Heart left ventricle (tissue), 13 donors: ENCODE data around the gene FAM193B.

Source experiments
- CTCF ChIP-seq, 12 donors: fragments of 200-600 bp; sonication (generic) in 4 of 12; IDR thresholded peaks; one replicate each; pipeline versions ENCODE4 v1.5.0 to v1.8.0; 2018 to 2022; ENCODE audit warnings: antibody characterized with exemption in 12 of 12, mild to moderate bottlenecking in 5 of 12
- POLR2A ChIP-seq, 2 donors: fragments of 450-650 bp; IDR thresholded peaks; one replicate each; pipeline ENCODE4 v1.6.1; 2017; ENCODE audit warnings: antibody characterized with exemption in 2 of 2, mild to moderate bottlenecking in 2 of 2, moderate library complexity in 2 of 2
- donor health status: ischemic (EF 13 %, LVEDD 7.1; RV severe dilation, severe dysfunction).
- donor health status: DM: no; HTN: yes; CAD: no.
- donor health status: DM: no; HTN: no; CAD: no.
- donor health status: ischemic (EF 25% LVEDD 6.9; RV normal size, moderate dysfunction).
- donor health status: ischemic (EF 25% LVEDD 5.7; RV mildly dilated, moderate dysfunction).
- donor health status: ischemic (EF 35%, LVEDD 5.7; RV mildly dilated, moderate dysfunction).
- donor health status: nonischemic (EF 11% LVEDD 7.7; RV severe dilation, severe dysfunction).
- donor health status: DM: yes; HTN: yes; CAD: no.
- donor health status: PGD.
- donor health status: ischemic (EF 29% LVEDD 5.4; RV normal size, mild dysfunction).
- donor health status: nonischemic (EF 23%, LVEDD 6.1; RV moderate dilation, normal function).

- TF ChIP-seq CTCF (IDR thresholded peaks at IDR 0.05) (no peak), POLR2A (IDR thresholded peaks at IDR 0.05) (no peak)
These were observed 49.3 kb upstream of the FAM193B start for GRCh38 chr5:177603631-177604030.
